Measurements from ENCODE around the gene FAM177B.

FAM177B gene

DNA sequence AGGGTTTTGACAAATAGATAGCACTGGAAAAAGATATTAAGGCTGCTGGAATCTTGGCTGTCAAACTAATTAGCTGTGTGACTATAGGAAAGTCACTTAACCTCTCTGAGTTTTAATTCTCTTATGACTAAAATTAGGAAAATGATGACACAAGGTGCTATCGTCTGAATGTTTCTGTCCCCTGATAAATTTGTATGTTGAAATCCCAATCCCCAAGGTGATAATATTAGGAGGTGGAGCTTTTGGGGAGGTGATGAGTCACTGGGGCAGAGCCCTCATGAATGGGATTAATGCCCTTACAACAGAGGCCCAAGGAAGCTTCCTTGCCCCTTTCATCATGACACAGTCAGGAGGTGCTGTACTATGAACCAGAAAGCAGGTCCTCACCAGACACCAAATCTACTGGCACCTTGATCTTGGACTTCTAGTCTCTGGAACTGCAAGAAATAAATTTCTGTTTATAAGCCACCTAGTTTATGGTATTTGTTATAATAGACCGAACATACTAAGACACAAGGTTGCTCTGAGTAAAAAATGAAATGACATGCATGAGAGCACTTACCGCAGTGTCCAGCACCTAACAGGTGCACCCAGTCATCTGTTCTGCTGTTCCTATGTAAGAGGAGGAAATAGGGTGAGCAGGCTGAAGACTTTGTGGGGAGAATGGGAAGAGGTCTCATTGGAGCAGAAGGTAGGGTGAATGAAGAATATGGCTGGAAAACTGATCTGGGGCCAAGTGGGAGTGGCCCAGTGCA is 51.6 kb downstream of the FAM177B start:
- no peak for DNase-seq

DNA sequence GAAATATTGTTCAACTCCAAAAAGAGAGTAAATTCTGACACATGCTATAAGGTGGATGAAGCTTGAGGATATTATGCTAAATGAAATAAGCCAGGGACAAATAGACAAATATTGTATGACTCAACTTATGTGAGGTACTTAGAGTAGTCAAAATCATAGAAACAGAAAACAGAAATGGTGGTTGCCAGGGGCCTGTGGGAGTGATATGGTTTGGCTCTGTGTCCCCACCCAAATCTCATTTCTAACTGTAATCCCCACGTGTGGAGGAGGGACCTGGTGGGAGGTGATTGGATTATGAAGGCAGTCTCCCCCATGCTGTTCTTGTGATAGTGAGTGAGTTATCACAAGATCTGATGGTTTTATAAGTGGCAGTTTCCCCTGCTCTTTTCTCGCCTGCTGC is 53.1 kb downstream of the FAM177B start:
- no peak for DNase-seq

DNA sequence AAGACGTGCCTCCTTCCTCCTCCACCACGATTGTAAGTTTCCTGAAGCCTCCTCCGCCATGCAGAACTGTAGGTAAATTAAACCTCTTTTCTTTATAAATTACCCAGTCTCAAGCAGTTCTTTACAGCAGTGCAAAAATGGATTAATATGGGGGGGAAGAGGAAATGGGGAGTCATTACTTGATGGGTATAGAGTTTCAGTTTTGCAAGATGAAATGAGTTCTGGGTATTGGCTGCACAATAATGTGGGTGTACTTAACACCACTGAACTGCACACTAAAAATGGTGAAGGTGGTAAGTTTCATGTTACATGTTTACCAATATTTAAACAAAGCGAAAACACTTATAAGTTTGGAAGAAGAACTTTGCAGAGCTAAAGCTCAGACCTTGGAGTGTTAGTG is 53.5 kb downstream of the FAM177B start:
- no peak for DNase-seq

DNA sequence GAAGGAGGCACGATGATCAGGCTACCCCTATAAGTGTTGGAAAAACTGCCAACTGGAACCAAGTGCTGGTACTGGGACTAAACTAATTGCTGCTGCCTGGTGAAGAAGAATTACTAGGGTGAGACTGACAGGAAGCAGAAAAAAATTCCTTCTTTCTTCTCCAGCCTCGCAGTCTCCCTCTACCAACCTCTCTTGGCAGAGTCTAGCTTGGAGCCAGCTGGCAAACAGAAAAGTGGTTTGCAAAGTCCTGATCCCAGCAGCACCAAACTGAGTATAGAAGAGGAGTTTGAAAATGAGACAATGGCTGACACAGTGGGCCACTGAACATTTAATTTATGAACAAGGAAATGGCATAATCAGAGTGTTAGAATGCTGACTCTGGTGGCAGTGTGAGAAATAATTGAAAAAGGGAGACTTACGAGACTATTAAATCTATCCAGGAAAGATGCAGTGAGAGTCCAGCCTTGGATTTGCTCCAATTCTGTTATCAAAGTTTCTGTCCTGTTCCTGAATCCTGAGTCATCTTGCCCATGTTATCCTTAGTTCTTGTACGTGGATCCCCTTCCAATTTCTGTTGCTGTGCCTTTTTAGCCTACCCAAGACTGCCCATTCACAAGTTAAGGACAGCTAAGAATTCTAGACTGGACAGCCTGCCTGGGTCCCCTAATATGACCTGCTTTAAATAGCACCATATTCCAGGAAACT is 54.2 kb downstream of the FAM177B start:
- no peak for DNase-seq

DNA sequence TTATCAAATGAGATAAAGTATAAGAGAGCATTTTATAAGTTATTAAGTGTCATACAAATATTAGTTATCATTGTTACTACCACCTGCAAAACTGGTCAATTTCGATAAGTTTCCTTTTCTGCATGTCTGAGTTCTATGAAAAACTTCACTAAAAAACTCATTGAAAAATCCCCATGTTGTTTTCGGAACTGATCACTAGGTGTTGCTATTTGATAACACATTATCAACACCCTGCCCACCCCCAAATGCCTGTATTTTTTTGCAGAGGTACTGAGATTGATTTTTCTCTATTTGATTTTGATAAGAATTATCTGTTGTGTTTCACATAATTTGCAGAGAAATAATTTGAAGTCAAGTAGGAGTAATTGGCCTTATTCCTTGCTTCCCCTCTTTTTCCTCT is 55.7 kb downstream of the FAM177B start:
- DNase-seq: no peak

DNA sequence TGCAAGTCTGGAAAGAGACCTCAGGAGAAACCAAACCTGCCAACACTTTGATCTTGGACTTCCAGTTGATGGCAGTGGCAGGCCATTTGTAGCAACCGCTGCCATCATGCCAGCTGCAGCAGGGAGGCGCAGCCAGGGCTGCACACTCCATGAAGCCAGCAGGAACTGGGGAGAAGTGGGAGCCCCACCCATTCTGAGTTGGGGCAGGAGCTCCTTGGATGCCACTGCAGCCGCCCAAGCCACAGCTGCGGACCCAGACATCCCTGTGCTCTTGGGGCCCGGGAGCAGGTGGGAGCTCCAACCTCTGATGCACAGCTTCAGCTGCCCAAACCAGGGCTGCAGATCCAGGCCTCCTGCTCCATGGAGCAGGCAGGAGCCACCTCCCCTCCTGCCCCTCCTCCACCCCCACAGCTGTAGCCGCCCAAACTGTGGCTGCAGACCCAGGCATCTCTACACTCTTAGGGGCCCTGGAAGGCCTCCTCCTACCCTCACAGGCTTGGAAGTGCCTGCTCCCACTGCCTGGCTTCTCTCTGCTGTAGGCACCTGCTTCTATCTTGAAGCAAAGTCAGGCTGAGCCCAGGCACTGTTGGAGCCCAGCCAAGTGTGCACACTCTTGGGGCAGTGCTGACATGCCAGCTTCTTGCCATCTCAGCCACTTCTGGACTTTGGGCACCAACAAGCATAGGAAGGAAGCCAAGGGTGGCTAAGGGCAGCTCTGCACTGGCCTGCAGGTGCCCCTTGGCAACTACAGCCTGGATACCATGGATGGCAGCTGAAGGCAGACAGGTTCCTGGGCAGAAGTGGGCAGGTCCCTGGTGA is 57.9 kb downstream of the FAM177B start:
- DNase-seq: no peak

DNA sequence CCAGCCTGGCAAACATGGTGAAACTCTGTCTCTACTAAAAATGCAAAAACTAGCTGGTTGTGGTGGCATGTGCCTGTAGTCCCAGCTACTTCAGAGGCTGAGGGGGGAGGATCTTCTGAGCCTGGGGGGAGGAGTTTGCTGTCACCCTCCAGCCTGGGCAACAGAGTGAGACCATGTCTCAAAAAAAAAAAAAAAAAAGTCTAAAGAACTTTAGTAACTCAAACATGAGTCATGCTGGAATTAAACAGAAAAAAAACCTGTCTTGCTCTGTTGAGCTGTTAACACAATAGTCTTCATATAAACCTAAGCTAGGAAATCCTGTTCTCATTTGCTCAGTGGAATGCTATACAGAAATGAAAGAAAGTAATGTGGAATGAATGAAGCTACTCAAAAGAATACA is 61.1 kb downstream of the FAM177B start:
- no peak for DNase-seq

DNA sequence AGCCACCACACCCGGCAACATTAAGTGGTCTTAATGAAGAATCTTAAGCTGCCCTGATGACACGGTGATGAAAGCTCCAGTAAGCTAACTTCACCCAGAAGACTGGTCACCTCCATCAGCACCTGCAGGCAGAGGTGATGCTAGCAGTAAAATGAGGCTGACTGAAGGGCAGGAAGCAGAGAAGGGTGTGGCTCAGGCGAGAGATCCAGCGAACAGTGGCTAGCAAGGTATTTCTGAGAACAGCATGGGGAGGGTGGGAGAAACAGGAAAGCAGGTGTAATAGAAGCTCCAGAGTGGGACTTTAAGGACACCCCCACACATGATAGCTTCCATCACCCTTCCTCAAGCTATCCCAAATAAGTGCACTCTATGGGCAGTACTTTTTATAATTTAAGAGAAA is 62.0 kb downstream of the FAM177B start:
- DNase-seq: no peak

All from cerebellar nuclear complex (tissue), 1 donor.